GM08714 (cell line): Measurements from ENCODE around the gene NR2F1.
"Not testable (repeated sequence)": the region's sequence is repeated elsewhere in the genome, so short reads cannot be mapped to it uniquely, and the experiment has no call there.

Experiments
- H3K4me3 ChIP-seq: fragments of 200-500 bp; sonication (Bioruptor generic); 2 replicates; pipeline ENCODE4 v1.5.1; 2014; ENCODE audit warnings: mild to moderate bottlenecking, low read length, inconsistent platforms
- ZNF274 ChIP-seq: IDR thresholded peaks from 2 replicates; pipeline ENCODE4 v1.6.1; 2012; ENCODE audit warnings: mild to moderate bottlenecking, low read depth, low read length

Gene NR2F1

GRCh38 chr5:93582677-93583438 lies at the start of gene NR2F1:
Gene NR2F1, plus strand, starts transcription at chr5:93583222. Its CDS starts 1,802 bp downstream, at chr5:93585024.
- H3K4me3 ChIP-seq: peak within 1 kb of the TSS; percentile 54
- TF ChIP-seq ZNF274: no peak

- TF ChIP-seq ZNF274: no peak
- no peak overlapping the region for H3K4me3 ChIP-seq
These were observed 37.1 kb upstream of the NR2F1 start for GRCh38 chr5:93545872-93546271.

- not testable (repeated sequence) for H3K4me3 ChIP-seq
These were observed 33.4 kb upstream of the NR2F1 start for GRCh38 chr5:93549594-93549993.

GRCh38 chr5:93557021-93557604 lies 25.9 kb upstream of the NR2F1 start:
- no peak overlapping the region for H3K4me3 ChIP-seq
- TF ChIP-seq ZNF274: no peak

- TF ChIP-seq ZNF274: no peak
- no peak overlapping the region for H3K4me3 ChIP-seq
These were observed 16.9 kb upstream of the NR2F1 start for GRCh38 chr5:93566091-93566490.

GRCh38 chr5:93567424-93567823 lies 15.6 kb upstream of the NR2F1 start:
- TF ChIP-seq ZNF274: no peak
- no peak overlapping the region for H3K4me3 ChIP-seq

GRCh38 chr5:93569300-93570160 lies 13.5 kb upstream of the NR2F1 start:
- H3K4me3 ChIP-seq: no peak overlapping the region
- no peak for TF ChIP-seq ZNF274

- H3K4me3 ChIP-seq: no peak overlapping the region; the same call in 1 of the 2 replicates
- no peak for TF ChIP-seq ZNF274
These were observed 12.5 kb upstream of the NR2F1 start for GRCh38 chr5:93570294-93571113.

- no peak for TF ChIP-seq ZNF274
- no peak overlapping the region; the same call in 1 of the 2 replicates for H3K4me3 ChIP-seq
These were observed 11.7 kb upstream of the NR2F1 start for GRCh38 chr5:93571114-93571949.

GRCh38 chr5:93572101-93572607 lies 10.9 kb upstream of the NR2F1 start:
- no peak for TF ChIP-seq ZNF274
- no peak overlapping the region; the same call in 1 of the 2 replicates for H3K4me3 ChIP-seq

GRCh38 chr5:93572608-93573353 lies 10.2 kb upstream of the NR2F1 start:
- H3K4me3 ChIP-seq: no peak overlapping the region; the same call in 1 of the 2 replicates
- TF ChIP-seq ZNF274: no peak

GRCh38 chr5:93573354-93574351 lies 9.4 kb upstream of the NR2F1 start:
- H3K4me3 ChIP-seq: no peak overlapping the region
- no peak for TF ChIP-seq ZNF274
